ENCODE results near the gene TP73.

TP73 gene

DNA sequence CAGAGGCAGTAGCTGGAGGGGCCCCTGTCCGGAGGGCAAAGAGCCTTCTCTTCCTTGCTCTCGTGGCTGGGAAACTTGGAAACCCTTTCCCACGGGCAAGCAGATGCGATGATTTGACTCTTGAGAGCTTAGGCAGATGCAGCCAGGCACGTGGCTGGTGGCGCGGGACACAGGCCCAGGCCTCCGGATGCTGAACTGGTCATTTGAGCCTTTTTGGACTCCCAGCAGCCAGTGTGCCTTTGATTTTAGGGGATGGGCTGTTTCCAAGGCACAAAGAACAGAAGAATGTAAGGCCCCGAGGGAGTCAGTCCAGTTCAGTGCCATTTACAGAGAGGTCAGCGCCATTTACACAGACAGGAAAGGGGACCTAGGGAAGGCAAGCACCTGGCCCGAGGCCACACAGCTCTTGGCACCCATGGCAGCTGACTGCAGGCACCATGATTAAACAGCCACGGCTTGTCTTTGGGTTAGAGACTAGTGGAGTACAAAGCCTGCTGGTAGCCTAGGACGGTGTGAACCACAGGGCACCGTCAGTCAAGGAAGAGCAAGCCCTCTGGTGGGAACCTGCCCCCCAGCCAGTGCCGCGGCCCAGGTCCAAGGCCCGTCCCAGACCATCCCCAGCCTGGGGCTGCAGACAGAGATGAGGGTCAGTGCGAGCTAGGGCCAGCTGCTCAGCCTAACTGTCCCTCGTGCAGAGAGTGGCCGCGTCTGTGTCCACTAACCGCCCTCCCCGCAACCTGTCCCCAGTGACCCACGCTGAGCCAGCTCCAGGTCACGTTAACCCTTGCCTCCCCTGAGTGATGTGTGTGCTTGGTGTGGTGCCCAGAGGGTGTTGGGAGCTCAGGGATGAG is 79.5 kb downstream of the TP73 start:
- DNase-seq, result no peak

DNA sequence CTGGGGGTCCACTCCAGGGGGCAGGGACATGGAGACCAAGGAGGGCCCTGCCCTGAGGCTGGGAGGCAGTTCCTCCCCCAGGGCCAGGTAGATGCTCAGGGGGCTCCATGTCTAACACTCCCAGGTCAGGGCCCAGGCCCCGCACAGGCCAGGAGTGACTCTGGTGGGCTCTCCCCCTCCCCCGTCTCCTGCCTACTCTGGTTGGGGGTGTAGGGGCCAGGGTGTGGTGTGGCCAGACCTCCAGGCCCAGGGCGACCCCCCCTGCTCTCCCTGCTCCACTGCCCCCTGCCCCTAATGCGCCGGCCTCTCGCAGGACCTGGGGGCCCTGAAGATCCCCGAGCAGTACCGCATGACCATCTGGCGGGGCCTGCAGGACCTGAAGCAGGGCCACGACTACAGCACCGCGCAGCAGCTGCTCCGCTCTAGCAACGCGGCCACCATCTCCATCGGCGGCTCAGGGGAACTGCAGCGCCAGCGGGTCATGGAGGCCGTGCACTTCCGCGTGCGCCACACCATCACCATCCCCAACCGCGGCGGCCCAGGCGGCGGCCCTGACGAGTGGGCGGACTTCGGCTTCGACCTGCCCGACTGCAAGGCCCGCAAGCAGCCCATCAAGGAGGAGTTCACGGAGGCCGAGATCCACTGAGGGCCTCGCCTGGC is 80.2 kb downstream of the TP73 start:
- no peak for DNase-seq

DNA sequence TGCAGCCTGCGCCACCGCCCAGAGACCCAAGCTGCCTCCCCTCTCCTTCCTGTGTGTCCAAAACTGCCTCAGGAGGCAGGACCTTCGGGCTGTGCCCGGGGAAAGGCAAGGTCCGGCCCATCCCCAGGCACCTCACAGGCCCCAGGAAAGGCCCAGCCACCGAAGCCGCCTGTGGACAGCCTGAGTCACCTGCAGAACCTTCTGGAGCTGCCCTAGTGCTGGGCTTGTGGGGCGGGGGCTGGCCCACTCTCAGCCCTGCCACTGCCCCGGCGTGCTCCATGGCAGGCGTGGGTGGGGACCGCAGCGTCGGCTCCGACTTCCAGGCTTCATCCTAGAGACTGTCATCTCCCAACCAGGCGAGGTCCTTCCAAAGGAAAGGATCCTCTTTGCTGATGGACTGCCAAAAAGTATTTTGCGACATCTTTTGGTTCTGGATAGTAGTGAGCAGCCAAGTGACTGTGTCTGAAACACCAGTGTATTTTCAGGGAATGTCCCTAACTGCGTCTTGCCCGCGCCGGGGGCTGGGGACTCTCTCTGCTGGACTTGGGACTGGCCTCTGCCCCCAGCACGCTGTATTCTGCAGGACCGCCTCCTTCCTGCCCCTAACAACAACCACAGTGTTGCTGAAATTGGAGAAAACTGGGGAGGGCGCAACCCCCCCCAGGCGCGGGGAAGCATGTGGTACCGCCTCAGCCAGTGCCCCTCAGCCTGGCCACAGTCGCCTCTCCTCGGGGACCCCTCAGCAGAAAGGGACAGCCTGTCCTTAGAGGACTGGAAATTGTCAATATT is 81.0 kb downstream of the TP73 start:
- no peak for DNase-seq

DNA sequence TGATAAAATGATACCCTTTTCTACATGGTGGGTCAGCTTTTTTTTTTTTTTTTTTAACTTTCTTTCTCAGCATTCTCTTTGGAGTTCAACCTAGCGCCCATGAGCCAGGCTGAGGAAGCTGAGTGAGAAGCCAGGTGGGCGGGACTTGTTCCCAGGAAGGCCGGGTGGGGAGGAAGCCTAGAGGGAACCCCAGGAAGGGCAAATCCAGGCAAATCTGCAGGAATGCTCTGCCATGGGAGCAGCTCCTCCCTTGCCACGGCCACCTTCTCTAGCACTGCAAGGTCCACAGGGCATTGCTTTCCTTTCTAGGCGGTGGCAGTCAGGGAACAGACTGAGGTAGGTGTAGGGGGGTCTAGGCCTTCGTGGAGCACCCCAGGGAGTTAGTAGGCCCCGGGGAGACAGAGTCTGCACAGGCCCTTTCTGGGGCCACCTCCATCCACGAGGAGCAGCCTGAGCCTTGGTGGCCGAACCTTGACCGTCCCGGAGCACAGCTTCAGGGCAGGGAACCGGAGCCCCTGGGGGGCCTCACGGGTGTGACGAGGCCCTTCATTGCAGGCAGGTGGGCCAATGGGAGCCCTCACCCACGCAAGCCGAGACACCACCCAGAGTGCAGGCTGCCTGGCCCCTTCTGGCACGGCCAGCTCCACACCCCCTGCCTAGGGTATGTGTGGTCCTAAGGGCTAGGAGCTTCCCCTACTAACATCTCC is 81.7 kb downstream of the TP73 start:
- DNase-seq, result no peak

DNA sequence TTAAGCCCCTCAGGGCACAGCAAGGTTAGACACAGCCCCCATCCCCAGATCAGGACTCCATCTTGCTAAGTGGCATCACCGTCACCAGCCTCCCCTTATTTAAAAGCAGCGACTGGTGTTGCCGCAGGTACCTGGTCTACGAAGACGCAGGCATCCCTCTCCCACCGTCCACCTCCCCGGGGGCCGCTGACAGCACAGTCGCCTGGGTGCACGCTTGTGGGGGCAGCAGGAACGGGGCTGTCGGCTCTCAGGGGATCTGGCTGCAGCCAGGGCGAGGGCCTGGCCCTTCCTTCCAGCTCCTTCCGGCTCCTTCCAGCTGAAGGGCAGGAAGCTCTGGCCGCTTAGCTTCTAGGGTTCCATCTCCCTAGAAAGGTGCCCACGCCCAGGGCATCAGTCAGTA is 82.3 kb downstream of the TP73 start:
- DNase-seq, result no peak

DNA sequence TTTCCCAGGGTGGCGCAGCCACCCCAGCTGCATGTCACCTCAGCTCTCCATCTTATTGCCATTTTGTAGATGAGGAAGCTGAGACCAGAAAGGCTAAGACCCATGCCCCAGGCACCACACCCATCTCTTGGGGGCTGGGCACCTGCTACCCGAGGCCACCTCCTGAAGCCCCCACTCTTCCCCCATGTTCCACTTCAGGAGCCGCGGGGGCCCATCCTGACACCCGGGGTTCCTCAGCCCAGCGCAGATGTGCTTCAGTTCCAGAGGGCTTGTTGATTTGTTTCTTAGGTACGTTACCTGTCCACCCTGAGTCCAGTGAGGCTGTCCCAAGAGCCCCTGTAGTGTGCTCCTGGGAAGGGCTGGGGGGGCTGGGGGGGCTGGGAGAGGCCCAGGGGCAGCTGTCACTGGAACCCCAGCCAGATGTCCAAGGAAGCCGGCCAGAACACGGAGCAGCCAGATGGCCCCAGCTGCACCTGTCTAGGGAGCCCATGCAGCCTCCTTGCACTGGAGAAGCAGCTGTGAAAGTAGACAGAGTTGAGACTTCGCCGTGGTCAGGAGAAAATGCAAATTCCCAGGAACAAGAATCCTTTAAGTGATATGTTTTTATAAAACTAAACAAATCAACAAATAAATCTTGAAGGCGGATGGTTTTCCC is 82.8 kb downstream of the TP73 start:
- DNase-seq, result no peak

DNA sequence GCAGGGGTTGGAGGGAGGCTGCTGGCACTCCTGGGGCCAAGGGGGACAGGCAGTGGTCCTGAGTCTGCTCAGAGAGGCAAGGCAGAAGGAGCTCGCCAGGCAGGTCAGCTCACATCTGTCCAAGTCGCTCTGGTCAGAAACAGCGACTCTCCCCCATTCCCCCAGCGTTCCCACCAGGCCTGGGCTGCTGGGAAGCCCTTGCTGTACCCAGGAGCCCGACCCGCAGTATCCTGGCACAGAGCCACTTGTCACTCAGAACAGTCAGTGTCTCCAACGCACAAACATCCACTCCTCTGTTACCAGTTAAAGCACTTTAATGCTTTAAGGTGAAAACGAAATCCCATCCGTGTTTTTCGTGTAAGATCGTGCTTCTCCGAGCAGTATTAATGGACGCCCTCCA is 83.4 kb downstream of the TP73 start:
- no peak for DNase-seq

DNA sequence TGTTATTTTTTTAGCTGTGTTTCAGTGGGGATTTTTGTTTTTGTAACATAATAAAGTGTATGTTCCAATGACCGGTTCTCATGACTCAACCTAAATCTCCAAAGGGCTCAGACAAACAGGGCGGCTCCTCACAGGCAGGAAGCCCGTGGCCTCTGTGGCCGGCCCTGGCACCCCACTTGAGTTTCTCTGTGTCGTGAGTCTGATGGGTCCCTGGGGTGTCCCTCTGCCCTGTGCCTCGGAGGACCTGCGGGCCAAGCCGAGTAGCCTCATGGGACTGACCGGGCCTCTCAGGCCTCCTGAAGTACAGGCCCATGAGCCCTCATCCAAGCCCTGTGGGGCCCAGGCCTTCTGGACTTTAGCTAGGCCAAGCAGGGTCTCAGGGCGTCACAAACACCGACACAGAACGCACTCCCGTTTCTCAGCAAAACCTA is 83.8 kb downstream of the TP73 start:
- DNase-seq, result no peak

DNA sequence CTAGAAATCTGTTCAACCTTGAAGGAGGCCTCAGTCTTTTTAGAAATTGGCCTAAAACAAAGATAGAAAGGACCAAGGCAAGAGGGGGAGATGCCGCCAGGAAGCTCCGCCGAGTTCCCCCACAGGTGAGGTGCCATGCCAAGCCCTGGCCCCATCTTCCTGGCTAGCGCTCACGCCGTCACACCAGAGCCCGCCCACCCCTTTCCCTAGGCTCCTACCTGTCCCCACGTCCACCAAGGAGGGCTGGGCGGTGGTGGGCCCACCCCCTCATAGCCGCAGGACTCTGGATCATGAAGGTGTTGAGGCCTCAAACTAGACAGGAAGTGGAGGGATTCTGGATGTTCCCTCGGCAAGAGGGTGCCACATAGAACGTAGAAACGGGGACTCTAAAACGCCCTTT is 84.4 kb downstream of the TP73 start:
- DNase-seq, result no peak

DNA sequence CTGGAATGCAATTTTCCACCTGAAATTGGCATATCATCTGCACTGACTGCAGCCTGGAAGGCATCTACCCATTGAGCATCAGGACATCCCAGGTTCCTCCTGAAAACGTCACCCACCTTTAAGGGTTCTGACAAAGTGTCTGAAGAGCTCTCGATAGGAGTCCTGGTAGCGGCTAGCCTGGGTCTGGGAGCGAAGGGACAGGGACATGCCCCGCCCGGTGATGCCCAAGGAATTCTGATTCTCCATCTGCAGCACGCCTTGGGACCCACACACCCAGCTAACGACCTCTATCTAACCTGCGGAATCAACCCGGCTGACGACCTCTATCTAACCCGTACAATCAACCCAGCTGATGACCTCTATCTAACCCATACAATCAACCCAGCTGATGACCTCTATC is 86.6 kb downstream of the TP73 start:
- DNase-seq, result no peak

DNA sequence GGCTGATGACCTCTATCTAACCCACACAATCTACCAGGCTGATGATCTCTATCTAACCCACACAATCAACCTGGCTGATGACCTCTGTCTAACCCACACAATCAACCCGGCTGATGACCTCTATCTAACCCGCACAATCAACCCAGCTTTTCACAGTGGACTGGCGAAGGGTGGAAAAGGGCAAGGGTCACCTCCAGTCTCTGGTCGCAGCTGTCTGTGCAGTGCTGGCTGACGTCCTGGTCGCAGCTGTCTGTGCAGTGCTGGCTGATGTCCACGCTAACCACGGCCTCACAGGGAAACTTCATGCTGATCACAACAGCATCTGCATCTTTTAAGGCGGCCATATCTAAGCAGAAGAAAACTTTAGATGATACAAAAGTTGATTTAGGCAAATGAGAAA is 87.7 kb downstream of the TP73 start:
- DNase-seq, result no peak

DNA sequence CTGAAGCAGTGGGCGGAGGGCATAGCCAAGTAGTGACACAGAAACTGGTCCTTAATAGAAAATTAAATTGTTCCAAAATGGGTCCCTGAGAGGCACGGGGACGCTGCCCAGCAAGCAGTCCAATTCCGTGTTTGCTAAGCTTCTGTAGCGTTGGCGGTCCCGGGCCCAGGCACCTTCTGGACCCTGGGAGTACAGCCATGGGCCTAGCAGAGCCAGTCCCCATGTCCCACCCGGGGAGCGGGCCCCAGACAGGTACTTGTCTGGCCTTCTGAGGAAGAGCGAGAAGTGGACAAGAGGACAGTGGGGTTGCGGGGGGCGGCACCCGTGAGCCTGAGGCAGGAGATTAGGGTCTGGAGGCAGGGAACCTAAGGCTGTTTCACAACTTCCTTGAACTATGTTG is 88.4 kb downstream of the TP73 start:
- no peak for DNase-seq

DNA sequence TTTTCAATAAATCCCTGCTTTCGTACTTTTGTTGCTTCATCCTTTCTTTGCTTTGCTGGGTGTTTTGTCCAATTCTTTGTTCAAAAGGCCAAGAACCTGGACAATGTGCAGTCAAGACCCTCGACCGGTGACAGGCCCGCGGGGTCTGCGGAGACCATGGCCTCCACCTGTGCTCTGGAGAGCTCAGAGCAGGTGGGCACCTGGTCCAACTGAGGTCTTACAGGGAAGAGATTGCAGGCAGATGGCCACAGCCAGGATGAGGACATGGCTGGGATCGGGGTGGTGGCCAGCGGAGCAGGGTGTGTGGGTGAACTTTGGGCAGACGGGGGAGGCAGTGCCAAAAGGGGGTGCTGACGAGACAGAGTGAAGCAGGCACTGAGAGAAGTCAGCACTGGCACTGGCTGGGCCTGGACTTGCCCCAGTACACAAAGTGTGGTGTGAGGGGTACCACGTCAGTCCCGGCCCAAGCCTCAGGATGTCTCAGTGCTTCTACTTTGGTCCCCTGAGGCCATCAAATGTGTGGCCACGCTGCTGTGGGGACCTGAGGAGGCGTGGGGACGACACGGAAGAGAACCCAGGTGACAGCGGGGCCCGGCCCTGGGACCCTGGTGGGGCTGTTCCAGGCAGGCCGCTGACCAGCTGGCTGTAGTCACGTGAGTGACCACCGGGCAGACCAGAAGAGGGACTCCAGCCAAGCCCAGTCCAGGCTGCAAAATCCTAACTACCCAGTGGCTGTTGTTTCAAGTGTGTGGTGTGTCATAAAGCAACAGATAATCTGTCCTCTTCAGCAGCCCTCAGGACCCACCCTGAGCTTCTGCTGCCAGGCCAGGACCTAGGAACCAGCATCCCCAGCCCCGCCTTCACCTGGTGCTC is 89.5 kb downstream of the TP73 start:
- no peak for DNase-seq

DNA sequence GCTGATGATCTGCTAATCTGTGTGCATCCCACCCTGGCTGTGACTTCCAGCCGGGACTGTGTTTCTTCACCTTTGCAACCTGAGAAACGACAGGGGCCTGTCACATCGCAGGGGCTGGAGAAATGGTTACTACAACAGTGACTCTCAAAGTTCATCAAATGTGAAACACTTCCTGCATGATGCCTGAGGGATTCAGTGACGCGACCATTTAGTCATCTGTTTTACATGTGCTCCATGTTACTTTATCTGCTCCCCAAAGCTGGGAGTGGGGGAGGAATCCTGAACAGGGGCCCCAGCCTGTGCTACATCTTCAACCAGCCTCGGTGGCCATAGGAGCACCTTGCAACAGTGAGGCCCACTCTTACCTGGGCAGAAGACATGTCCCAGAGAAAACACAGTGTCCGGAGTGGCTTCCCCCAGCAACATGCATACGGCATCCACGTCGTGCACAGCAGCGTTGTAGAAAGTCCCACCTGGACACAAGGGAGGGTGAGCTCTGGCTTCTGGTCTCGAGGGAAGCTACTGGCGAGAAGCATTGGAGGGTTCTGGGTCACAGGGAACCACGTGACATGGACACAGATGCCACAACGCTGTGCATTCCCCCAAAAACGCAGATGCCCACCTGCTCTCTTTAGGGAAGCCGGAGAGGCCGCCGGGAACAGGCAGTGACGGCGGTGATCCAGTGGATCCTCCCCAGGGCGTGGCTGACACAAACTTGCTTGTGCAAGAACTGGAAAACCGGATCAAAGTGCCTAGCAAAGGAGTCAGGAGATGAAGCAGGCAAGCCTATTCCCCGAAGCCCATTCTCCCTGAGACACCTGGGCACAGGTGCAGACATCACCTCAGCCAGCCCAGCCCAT is 90.4 kb downstream of the TP73 start:
- no peak for DNase-seq

DNA sequence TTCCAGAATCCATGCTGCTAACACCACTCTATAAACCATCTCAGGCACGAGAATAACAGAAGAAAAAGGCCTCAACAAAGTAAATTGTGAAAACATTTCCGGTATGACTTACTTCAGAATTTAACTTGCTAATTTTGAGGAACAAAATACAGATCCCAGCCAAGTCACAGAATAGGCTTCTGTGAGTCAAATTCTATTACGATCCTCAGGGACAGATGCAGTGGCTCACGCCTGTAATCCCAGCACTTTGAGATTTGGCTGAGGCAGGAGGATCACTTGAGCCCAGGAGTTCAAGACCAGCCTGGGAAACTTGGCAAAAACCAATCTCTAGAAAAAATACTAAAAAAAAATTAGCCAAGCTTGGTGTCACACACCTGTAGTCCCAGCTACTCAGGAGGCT is 91.1 kb downstream of the TP73 start:
- DNase-seq, result peak in 1 of 2 donors; percentile 3

DNA sequence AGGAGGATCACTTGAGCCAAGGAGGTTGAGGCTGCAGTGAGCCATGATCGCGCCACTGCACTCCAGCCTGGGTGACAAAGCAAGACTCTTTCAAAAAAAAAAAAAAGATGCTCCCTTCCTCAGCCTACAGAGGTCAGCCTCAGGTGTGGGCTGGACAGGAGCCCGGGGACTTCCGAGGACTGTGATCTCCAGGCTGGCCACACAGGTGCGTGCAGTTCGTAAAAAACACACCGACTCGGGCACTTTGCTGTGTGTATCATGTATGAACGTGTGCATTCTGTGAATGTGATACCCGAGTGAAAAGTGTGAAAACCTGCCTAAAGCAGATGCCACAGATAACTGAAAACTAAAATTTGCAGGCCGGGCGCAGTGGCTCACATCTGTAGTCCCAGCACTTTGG is 91.5 kb downstream of the TP73 start:
- DNase-seq, result no peak

DNA sequence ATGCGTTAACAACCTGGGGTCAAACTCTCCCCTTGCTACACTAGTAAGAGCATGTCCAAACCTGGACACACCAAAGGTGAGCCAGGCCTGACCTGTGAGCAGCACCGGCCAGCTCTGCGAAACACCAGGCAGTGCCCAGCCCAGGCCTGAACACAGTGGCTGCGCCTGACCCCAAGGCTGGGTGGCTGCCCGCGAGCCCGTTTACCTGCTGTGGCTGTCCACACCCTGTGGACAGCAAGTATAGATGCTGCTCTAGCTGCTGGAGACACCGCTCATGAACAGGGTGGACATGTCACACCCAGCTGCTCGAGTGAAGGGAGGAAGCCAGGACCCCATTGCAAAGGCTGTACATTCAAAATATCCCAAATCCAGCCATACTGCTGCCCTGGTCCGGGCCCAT is 92.3 kb downstream of the TP73 start:
- DNase-seq, result no peak

DNA sequence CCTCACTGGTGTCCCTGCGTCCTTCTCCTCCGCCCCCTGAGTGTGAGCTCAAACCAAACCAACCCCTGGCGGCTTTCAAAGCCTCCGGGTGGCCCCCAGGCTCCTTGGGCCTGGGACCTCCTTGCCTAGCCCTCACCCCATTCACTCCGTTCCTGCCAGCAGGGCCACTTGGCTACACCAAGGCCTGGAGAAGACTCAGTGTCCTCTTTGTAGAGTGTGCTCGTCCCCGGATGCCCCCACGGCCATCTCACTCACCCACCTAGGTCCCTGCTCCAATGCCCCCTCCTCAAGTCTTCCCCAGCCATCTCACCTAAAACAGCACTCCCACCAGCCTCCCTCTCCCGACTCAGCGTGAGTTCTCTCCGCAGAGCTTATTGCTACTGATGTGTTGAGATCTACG is 92.8 kb downstream of the TP73 start:
- no peak for DNase-seq

DNA sequence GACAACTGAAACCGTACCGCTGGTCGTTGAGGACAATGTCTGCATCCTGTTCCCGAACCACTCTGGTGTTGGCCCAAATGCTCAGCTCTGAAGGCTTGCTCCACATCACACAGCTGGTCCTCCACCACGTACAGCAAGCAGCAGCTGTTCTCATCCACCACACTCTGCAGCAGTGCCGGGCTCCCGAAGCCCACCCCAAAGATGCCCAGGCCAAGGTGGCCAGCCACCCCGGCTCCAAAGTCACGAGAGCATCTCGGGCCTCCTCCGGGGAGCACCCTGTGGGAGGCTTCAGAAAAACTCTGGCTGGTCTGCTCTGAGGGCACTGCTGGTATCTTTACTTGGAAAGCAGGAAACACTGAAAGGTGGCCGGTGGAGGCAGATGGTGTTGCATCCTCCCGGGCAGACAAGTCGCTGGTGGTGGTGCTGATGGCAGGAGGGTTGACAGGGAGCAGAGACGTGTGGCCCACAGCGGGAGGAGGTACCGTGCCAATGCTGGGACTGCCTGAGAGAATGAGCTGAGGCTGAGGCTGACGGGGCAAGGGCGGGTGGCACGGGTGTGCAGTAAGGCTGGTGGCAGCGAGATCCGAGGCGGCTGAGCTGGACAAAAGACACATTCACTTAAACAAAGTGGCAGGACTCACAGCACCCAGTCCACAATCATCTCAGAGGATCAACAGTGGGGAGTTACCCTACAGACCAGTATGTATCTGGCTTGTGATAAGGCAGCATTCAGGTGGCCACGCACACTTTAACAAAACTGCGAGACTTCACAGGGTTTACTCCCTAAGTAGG is 93.5 kb downstream of the TP73 start:
- DNase-seq, result no peak
